Astrocyte (in vitro differentiated cells and primary cell): Measurements from ENCODE around the gene CEACAM20.

Source experiments
- CTCF ChIP-seq: IDR thresholded peaks from 2 replicates; pipeline ENCODE4 v1.5.1; 2011; ENCODE audit warnings: low read depth, mild to moderate bottlenecking, inconsistent platforms, low read length, moderate library complexity; ENCODE audit not compliant: insufficient read depth
- EZH2 ChIP-seq: IDR thresholded peaks from 2 replicates; pipeline ENCODE4 v1.6.1; 2012; ENCODE audit warnings: mild to moderate bottlenecking, low read length, inconsistent platforms; ENCODE audit not compliant: insufficient read depth

- TF ChIP-seq CTCF, result no peak
- TF ChIP-seq EZH2, result no peak
Observed at GRCh38 chr19:44557933-44558332, 28.5 kb upstream of the CEACAM20 start.
